WTC11 (cell line): Measurements from ENCODE around the gene GFOD2. TPM values are rescaled to one million over a fixed set of nuclear protein-coding genes. Genes with fewer than 3 reads are reported as not detected.

Source experiments
- ATAC-seq: fragments of 200-7000 bp; cut with Tn5 transposase; 2 replicates; pipeline ENCODE4 v1.10.0; 2021; ENCODE audit warnings: mild to moderate bottlenecking, moderate library complexity
- CTCF ChIA-PET: fragments of 300-600 bp; sonication (Branson Sonifier 250); formaldehyde crosslinking; loops from one replicate; lab custom pipeline; 2021; ENCODE audit warnings: antibody characterized with exemption; lab: Charles Lee
- POLR2A ChIA-PET: fragments of 350-600 bp; sonication (Branson Sonifier 250); formaldehyde crosslinking; loops from one replicate; lab custom pipeline; 2021; ENCODE audit warnings: antibody characterized with exemption; lab: Charles Lee
- DNase-seq: peaks from one replicate; pipeline ENCODE4 v3.0.0; 2021; ENCODE audit warnings: low spot score
- H3K27ac Mint-ChIP-seq: 2 replicates; pipeline ENCODE4 v1.8.0; 2021; ENCODE audit warnings: mixed read lengths
- H3K27me3 Mint-ChIP-seq: 2 replicates; pipeline ENCODE4 v1.8.0; 2021; ENCODE audit warnings: low read depth, mild to moderate bottlenecking, moderate library complexity, mixed read lengths
- H3K36me3 Mint-ChIP-seq: 2 replicates; pipeline ENCODE4 v1.8.0; 2021; ENCODE audit warnings: mixed read lengths
- H3K4me1 Mint-ChIP-seq: 2 replicates; pipeline ENCODE4 v1.8.0; 2022; ENCODE audit warnings: mixed read lengths
- H3K4me3 Mint-ChIP-seq: 2 replicates; pipeline ENCODE4 v1.8.0; 2021; ENCODE audit warnings: mild to moderate bottlenecking, moderate library complexity, mixed read lengths
- H3K9me3 Mint-ChIP-seq: 2 replicates; pipeline ENCODE4 v1.8.0; 2021; ENCODE audit warnings: mixed read lengths
- AFF4 ChIP-seq: sonication (generic); formaldehyde crosslinking; IDR thresholded peaks from 2 replicates; pipeline ENCODE4 v1.8.1; 2023; ENCODE audit warnings: mild to moderate bottlenecking, missing genetic modification reagents, borderline replicate concordance
- FOXP4 ChIP-seq: sonication (generic); formaldehyde crosslinking; IDR thresholded peaks from 2 replicates; pipeline ENCODE4 v1.8.0; 2022; ENCODE audit warnings: mild to moderate bottlenecking, missing genetic modification reagents
- JUN ChIP-seq: sonication (generic); formaldehyde crosslinking; IDR thresholded peaks from 2 replicates; pipeline ENCODE4 v1.8.0; 2023; ENCODE audit warnings: mild to moderate bottlenecking, missing genetic modification reagents
- MLX ChIP-seq: sonication (generic); formaldehyde crosslinking; IDR thresholded peaks from 2 replicates; pipeline ENCODE4 v1.8.1; 2023; ENCODE audit warnings: mild to moderate bottlenecking, missing genetic modification reagents, moderate library complexity
- NFE2L1 ChIP-seq: sonication (generic); formaldehyde crosslinking; IDR thresholded peaks from 2 replicates; pipeline ENCODE4 v1.8.1; 2023; ENCODE audit warnings: missing genetic modification reagents
- RELA ChIP-seq: sonication (generic); formaldehyde crosslinking; IDR thresholded peaks from 2 replicates; pipeline ENCODE4 v1.8.1; 2022; ENCODE audit warnings: missing genetic modification reagents, mild to moderate bottlenecking, borderline replicate concordance
- ZBTB43 ChIP-seq: sonication (generic); formaldehyde crosslinking; IDR thresholded peaks from 2 replicates; pipeline ENCODE4 v1.8.1; 2023; ENCODE audit warnings: mild to moderate bottlenecking, missing genetic modification reagents
- ZNF219 ChIP-seq: sonication (generic); formaldehyde crosslinking; IDR thresholded peaks from 2 replicates; pipeline ENCODE4 v1.8.0; 2023; ENCODE audit warnings: missing genetic modification reagents, mild to moderate bottlenecking, borderline replicate concordance
- total RNA-seq: library from RNA; stranded (reverse); gene quantifications from 3 replicates; pipeline ENCODE4 v1.2.3, GENCODE V29; 2021
- TF ChIP-seq, protein P1 (sequence below): sonication (generic); formaldehyde crosslinking; IDR thresholded peaks from 2 replicates; pipeline ENCODE4 v1.8.1; 2023; ENCODE audit warnings: mild to moderate bottlenecking, moderate library complexity, missing genetic modification reagents
- TF ChIP-seq, protein P2 (sequence below): sonication (generic); formaldehyde crosslinking; IDR thresholded peaks from 2 replicates; pipeline ENCODE4 v1.8.0; 2023; ENCODE audit warnings: missing genetic modification reagents

GFOD2 gene
- total RNA-seq, 1 experiment from 2014 or later, result 29.5 TPM

DNA sequence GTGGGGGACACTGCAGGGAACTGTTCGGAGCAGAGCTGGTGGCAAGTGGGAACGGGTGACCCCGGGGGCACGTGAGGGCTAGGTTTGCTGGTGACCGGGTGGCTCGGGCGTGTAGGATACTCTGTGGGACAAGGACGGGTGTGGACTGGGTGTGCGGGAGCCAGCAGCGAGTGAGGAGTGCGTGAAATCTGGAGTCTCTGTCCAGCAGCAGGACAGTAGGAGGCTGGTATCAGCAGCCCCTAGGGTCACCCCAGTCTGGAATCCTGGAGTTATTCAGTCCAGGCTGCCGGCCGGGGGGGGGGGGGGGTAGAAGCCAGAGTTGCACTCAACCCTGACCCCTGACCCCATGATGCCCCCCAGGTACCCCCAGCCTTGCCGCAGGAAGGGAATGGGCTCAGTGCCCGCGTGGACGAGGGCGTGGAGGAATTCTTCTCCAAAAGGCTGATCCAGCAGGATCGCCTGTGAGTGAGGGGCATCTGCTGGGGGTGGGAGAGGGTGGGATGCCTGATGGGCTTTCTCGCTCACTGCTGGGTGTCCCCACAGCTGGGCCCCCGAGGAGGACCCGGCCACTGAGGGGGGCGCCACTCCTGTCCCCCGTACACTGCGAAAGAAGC is 65.2 kb downstream of the GFOD2 start (continued):
- no peak for TF ChIP-seq AFF4 (CRISPR knock-in tag)
- TF ChIP-seq NFE2L1 (CRISPR knock-in tag), result no peak
- TF ChIP-seq MLX (CRISPR knock-in tag), result no peak

DNA sequence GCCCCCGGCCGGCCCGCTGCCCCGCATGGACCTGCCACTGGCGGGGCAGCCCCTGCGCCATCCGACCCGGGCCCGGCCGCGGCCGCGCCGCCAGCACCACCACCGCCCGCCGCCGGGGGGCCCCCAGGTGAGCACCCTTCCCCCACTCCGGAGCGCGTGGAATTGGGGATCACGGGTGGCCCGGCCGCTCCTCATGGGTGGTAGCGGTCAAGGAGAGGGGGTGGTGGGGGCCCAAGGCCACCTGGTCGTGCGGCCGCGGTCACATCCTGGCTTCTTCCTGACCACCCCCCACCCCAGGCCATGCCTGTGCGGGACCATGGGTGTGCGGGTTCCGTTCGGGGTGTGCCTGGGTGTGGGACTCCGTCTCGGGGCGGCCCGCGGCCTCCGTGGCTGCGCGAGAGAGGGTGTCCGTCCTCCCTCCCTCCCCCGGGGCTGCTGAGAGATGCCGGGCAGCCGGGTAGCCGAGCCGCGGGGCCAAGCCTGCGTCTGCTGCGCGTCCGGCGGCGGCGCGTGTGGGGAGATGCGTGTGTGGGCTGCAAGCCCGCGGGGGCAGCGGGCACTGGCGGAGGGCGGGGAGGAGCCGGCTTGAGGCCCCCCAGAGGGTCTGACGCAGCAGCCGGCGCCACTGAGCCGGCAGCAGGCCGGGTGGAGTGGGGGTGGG is 65.9 kb downstream of the GFOD2 start:
- Mint-ChIP-seq H3K27me3 (peaks cover 69% of the 10 kb centered on the region), H3K27ac (no peak overlapping the region), H3K36me3 (peaks cover 4% of the 10 kb centered on the region; the same call in 1 of the 2 replicates), H3K4me3 (peak overlapping the region; percentile 72), H3K4me1 (peaks cover 12% of the 10 kb centered on the region), H3K9me3 (no peaks in the 10 kb centered on the region)
- TF ChIP-seq, protein P1, sequence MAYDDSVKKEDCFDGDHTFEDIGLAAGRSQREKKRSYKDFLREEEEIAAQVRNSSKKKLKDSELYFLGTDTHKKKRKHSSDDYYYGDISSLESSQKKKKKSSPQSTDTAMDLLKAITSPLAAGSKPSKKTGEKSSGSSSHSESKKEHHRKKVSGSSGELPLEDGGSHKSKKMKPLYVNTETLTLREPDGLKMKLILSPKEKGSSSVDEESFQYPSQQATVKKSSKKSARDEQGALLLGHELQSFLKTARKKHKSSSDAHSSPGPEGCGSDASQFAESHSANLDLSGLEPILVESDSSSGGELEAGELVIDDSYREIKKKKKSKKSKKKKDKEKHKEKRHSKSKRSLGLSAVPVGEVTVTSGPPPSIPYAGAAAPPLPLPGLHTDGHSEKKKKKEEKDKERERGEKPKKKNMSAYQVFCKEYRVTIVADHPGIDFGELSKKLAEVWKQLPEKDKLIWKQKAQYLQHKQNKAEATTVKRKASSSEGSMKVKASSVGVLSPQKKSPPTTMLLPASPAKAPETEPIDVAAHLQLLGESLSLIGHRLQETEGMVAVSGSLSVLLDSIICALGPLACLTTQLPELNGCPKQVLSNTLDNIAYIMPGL (CRISPR knock-in tag), result 0 out of 2 replicates have a peak, but pooled peaks have one; percentile 57
- TF ChIP-seq JUN (CRISPR knock-in tag), result no peak
- TF ChIP-seq, protein P2, sequence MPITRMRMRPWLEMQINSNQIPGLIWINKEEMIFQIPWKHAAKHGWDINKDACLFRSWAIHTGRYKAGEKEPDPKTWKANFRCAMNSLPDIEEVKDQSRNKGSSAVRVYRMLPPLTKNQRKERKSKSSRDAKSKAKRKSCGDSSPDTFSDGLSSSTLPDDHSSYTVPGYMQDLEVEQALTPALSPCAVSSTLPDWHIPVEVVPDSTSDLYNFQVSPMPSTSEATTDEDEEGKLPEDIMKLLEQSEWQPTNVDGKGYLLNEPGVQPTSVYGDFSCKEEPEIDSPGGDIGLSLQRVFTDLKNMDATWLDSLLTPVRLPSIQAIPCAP (CRISPR knock-in tag), result 0 out of 2 replicates have a peak, but pooled peaks have one; percentile 35
- 0 out of 2 replicates have a peak, but pooled peaks have one; percentile 46 for TF ChIP-seq FOXP4 (CRISPR knock-in tag)
- peak; percentile 37; the same call in 1 of the 2 replicates for TF ChIP-seq RELA
- TF ChIP-seq ZNF219, result 0 out of 2 replicates have a peak, but pooled peaks have one; percentile 51
- TF ChIP-seq ZBTB43 (CRISPR knock-in tag), result no peak
- ChIA-PET POLR2A (no interaction called here), CTCF (interaction anchor here (1.0 to 6.8 kb wide), 9 partner anchors 10 to 172 kb away, joined by 3 to 38 read pairs (median 6); partner anchors contain the start of genes ATP6V0D1, C16orf86 and ENKD1)
- ATAC-seq (peak; percentile 28), DNase-seq (no peak)
